Measurements from ENCODE around the gene ZFP62. TPM values are rescaled to one million over a fixed set of nuclear protein-coding genes. Genes with fewer than 3 reads are reported as not detected.

ZFP62 gene
- total RNA-seq, 2 donors from 2014 or later, result 37.3 to 44.6 TPM

DNA sequence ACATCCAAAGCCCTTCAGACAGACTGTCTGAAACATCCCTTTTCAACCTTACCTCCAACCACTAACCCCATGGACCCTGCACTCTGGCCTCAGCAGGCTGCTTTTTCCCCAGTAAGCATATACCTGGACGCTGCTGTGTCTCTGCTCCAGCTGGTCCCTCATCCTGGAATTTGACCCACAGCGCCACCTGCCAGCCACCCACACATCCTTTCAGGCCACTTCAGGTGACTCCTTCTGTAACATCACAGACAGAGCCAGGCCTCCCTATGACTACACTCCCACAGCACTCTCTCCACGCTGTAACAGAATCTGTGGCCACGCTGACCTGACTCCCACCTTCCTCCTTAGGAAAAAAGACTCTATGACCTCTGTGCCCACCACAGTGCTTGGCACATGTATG is 61.9 kb downstream of the ZFP62 start:
- H3K27ac ChIP-seq (ENCODE audit: low read depth, low read length), result no peak overlapping the region
- H3K27ac Mint-ChIP-seq, result no peak overlapping the region
- H3K4me1 Mint-ChIP-seq, result peaks cover 31% of the 10 kb centered on the region

DNA sequence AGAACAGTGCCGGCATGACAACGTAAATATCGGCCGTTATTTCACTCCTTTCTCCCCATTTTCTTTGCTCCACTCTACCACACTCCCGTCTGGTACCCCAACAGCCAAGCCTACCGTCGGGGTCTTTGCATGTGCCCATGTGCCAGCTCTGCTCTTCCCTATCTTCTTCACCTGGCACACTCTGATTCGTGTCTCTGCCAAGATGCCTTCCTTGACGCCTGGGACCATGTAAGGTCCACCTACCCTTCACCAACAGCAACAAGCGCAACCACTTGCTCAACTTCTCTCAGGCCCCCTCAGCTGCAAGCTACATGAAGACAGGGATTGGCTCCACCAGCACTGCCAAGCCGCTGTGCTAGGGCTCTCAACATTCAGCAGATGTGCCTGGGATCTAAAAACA is 62.9 kb downstream of the ZFP62 start:
- 95 to 98% methylated on average over 7 to 11 of the region's 11 CpGs for WGBS, 2 experiments (ENCODE audit: insufficient coverage in 1 of 2, insufficient read length in 1 of 2)
- Mint-ChIP-seq H3K27me3 (ENCODE audit: insufficient read depth) (no peaks in the 10 kb centered on the region), H3K4me3 (no peak overlapping the region), H3K36me3 (ENCODE audit: low read depth) (peaks cover 44% of the 10 kb centered on the region), H3K9me3 (no peaks in the 10 kb centered on the region), H3K27ac (no peak overlapping the region), H3K4me1 (peaks cover 27% of the 10 kb centered on the region)
- Histone ChIP-seq H3K4me3 (ENCODE audit: low read length) (no peak overlapping the region), H3K27me3 (ENCODE audit: control insufficient read depth, insufficient read depth, low read length, poor library complexity, severe bottlenecking) (no peaks in the 10 kb centered on the region), H3K4me1 (ENCODE audit: control insufficient read depth, insufficient read depth, low read length) (peaks cover 3% of the 10 kb centered on the region), H3K9me3 (ENCODE audit: control insufficient read depth, low read length) (no peaks in the 10 kb centered on the region), H3K27ac (ENCODE audit: low read depth, low read length) (no peak overlapping the region), H3K9ac (ENCODE audit: extremely low read depth, low read length, poor library complexity, severe bottlenecking) (no peak overlapping the region), H3K36me3 (ENCODE audit: control insufficient read depth, insufficient read depth, low read length) (peaks cover 38% of the 10 kb centered on the region)
- TF ChIP-seq, protein P1, sequence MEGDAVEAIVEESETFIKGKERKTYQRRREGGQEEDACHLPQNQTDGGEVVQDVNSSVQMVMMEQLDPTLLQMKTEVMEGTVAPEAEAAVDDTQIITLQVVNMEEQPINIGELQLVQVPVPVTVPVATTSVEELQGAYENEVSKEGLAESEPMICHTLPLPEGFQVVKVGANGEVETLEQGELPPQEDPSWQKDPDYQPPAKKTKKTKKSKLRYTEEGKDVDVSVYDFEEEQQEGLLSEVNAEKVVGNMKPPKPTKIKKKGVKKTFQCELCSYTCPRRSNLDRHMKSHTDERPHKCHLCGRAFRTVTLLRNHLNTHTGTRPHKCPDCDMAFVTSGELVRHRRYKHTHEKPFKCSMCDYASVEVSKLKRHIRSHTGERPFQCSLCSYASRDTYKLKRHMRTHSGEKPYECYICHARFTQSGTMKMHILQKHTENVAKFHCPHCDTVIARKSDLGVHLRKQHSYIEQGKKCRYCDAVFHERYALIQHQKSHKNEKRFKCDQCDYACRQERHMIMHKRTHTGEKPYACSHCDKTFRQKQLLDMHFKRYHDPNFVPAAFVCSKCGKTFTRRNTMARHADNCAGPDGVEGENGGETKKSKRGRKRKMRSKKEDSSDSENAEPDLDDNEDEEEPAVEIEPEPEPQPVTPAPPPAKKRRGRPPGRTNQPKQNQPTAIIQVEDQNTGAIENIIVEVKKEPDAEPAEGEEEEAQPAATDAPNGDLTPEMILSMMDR (conservative IDR thresholded peaks at IDR 0.05), result no peak
- DNase-seq, result no peak

More for the DNA sequence above, 61.9 kb downstream of the ZFP62 start:
- no peaks in the 10 kb centered on the region for H3K27me3 ChIP-seq (ENCODE audit: control insufficient read depth, insufficient read depth, low read length, poor library complexity, severe bottlenecking)
- H3K9me3 Mint-ChIP-seq, result no peaks in the 10 kb centered on the region
- H3K9me3 ChIP-seq (ENCODE audit: control insufficient read depth, low read length), result no peaks in the 10 kb centered on the region
- peaks cover 41% of the 10 kb centered on the region for H3K36me3 Mint-ChIP-seq (ENCODE audit: low read depth)
- H3K4me1 ChIP-seq (ENCODE audit: control insufficient read depth, insufficient read depth, low read length), result peaks cover 11% of the 10 kb centered on the region
- peak; percentile 90 for DNase-seq
- TF ChIP-seq, protein P1 (conservative IDR thresholded peaks at IDR 0.05), result peak; percentile 81
- 62 to 81% methylated on average over 3 to 4 of the region's 4 CpGs for WGBS, 2 experiments (ENCODE audit: insufficient coverage in 1 of 2, insufficient read length in 1 of 2)
- peaks cover 31% of the 10 kb centered on the region for H3K36me3 ChIP-seq (ENCODE audit: control insufficient read depth, insufficient read depth, low read length)
- H3K4me3 ChIP-seq (ENCODE audit: low read length), result no peak overlapping the region
- no peaks in the 10 kb centered on the region for H3K27me3 Mint-ChIP-seq (ENCODE audit: insufficient read depth)
- no peak overlapping the region for H3K4me3 Mint-ChIP-seq
- no peak overlapping the region for H3K9ac ChIP-seq (ENCODE audit: extremely low read depth, low read length, poor library complexity, severe bottlenecking)

Other genes starting within 250 kb of the ZFP62 start
- gene FLT4, start 211.7 kb downstream of the ZFP62 start, total RNA-seq, result 1 to 10 TPM; 6.9 to 7.9 TPM
- not detected for gene OR2Y1, start 121.2 kb downstream of the ZFP62 start, total RNA-seq
- gene MGAT1, start 58.5 kb downstream of the ZFP62 start, total RNA-seq, result 100 to 1,000 TPM in 1 of 2 donors, 10 to 100 TPM in 1; 76.2 to 101 TPM
- not detected for gene BTNL8, start 37.9 kb upstream of the ZFP62 start, total RNA-seq
- not detected for gene BTNL3, start 127.6 kb upstream of the ZFP62 start, total RNA-seq
- not detected for gene BTNL9, start 179.0 kb upstream of the ZFP62 start, total RNA-seq

Data from endodermal cell (in vitro differentiated cells).